NCI-H2029 treated with DMSO at 0.1 percent for 48 hours (cell line): Measurements from ENCODE around the gene DENND2A.
A peak's percentile ranks its signal among the peaks of the same experiment; 100 is the strongest.
"Not testable (repeated sequence)": the region's sequence is repeated elsewhere in the genome, so short reads cannot be mapped to it uniquely, and the experiment has no call there.

ENCODE experiments used
- DNase-seq: peaks from one replicate; lab custom pipeline; 2025; lab: John Stamatoyannopoulos, UW

Gene DENND2A

DNA sequence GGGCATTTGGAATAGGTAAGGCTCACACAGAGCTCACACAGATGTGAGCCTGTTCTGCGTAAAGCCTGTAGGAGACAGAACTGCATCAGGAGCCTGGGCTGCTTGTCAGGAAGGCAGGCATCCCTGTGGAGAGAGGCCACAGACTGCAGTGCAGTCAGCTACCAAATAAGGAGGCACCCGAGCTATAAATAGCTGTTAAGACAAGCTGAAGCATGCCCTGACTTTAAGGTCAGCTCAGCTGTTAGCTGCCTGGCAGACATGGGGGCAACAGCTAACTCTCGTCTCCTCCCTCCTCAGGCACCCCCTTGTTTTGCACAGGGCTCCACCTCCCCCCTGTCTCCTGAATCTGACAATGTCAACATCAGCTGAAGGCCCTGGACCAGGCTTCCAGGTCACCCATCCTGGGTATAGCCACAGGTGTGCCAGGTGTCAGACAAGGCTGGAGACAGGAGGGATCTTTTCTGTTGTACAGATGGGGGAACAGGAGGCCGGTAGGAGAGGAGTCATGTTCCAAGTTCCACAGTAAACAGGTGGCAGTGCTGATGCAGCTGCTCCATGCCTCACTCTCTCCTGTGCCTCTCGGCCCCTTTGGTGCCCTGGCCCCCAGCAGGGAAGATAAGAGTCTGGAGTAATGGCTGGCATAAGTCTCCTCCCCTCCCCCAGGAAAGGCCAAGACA is 133.7 kb downstream of the DENND2A start:
- no peak for DNase-seq

DNA sequence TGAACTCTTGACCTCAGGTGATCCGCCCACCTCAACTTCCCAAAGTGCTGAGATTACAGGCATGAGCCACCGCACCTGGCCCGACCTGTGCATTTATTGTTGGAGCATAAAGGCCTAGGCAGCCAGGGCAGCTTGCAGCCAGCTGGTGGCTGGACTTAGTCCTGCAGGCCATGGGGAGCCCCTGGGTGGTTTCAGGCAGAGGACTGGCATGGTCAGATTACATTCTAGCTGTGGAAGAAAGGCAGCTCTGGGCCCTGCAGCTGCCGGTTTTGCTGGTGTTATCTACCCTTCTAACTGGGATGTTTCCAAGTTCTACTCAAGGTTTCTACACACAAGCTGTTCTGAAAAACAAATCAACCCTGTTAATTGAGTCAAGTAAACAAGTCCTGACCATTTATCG is 138.6 kb downstream of the DENND2A start:
- no peak for DNase-seq

DNA sequence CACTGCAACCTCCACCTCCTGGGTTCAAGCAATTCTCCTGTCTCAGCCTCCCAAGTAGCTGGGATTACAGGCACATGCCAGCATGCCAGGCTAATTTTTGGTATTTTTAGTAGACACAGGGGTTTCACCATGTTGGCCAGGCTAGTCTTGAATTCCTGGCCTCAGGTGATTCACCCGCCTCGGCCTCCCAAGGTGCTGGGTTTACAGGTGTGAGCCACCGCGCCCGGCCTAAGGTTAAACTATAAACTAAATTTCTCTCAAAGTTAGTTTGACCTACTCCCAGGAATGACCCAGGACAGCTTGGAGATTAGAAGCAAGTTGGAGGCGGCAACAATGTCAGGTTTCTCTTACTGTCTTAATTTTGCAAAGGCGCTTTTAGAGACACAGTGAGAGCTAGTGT is 142.8 kb downstream of the DENND2A start:
- DNase-seq = not testable (repeated sequence)

DNA sequence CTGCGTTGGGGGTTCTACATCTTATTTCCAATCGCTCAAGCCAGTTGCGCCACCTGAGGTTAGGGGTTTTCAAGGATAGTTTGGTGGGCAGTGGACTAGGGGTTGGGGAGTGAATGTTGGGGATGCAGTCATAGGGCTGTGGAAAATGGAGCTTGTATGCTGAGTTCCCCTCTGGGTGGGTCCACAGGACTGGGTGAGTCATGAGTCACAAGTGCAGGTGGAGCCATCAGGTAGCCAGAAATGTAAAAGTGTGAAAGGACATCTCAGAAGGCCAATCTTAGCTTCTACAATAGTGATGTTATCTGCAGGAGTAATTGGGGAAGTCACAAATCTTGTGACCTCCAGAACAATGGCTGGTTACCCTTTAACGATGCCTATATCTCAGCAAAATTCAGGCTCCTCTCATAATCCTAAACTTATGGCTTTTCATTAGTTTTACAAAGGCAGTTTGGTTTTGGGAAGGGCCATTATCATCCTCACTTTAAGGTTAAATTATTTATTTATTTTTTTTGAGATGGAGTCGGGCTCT is 143.3 kb downstream of the DENND2A start:
- no peak for DNase-seq

DNA sequence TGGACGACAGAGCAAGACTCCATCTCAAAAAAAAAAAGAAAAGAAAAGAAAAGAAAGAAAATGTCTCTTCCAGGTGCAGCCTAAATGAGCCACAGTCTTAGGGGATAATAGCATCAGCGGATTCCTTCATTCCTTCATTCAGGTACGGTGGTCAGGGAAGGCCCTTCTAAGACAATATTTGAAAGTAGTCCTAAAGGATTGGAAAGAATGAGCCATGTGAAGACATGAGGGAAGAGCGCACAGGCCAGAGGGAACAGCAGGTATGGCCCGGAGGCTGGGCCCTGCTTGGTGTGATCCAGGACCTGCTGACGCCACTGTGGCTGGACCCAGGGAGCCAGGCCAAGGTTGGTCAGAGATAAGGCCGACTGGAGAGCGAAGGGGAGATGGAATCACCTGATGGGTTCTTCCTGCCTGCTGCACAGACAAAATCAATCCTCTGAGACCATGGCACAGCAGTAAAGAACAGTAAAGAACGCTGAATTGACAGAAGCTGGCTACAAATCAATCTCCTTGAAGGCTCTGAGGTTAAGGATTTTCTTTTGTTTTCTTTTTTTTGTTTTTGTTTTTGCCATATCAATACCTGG is 145.0 kb downstream of the DENND2A start:
- no peak for DNase-seq

DNA sequence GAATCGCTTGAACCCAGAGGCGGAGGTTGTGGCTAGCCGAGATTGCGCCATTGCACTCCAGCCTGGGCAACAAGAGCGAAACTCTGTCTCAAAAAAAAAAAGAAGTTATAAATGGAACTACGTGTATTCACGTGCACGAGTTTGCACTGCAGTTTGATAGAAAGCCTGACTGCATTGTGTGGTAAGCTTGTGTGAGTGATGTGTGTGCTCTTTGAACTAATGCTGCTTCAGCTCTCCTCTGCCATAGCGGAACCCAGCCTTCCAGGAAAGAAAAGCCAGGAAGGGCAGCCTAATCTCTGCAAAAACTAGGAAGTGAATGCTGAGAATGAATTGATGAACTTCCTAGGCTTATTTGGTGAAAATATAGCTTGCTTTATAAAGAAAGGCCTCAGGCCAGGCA is 145.7 kb downstream of the DENND2A start:
- DNase-seq = no peak

DNA sequence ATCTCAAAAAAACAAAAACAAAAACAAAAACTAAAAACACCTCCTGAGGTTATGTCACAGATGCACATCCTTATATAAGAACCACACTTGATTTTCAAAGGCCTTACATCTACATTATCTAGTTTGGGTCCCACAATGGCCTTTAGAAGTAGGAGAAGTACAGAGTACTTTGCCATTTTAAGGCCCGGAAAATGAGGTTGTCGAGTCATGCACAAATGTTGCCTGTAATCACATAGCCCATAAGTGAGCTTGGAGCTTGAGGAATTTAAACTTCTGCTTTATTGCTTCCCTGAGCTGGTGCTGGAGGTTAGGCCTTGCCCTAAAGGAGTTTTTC is 151.6 kb downstream of the DENND2A start:
- no peak for DNase-seq

DNA sequence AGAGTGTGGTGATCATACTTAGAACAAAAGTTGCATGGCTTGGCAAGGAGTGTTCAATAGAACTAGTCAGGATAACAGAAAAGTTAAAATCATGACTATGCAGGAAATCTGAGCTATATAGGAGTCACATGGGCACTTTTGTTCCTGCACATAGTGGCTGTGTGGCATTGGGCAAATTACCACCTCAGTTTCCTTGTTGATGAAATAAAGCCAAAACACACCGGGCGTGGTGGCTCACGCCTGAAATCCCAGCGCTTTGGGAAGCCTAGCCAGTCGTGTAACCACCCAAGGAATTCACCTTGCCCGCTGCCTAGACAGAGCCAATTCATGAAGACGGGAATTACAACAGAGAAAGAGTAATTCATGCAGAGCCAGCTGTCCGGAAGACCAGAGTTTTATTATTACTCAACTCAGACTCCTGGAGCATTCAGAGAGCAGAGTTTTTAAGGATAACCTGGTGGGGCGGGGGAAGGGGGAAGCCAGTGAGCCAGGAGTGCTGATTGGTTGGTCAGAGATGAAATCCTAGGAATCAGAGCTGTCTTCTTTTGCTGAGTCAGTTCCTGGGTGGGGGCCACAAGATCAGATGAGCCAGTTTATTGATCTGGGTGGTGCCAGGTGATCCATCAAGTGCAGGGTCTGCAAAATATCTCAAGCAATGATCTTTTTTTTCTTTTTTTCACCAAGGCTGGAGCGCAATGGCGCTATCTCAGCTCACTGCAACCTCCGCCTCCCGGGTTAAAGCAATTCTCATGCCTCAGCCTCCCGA is 154.9 kb downstream of the DENND2A start:
- no peak for DNase-seq

DNA sequence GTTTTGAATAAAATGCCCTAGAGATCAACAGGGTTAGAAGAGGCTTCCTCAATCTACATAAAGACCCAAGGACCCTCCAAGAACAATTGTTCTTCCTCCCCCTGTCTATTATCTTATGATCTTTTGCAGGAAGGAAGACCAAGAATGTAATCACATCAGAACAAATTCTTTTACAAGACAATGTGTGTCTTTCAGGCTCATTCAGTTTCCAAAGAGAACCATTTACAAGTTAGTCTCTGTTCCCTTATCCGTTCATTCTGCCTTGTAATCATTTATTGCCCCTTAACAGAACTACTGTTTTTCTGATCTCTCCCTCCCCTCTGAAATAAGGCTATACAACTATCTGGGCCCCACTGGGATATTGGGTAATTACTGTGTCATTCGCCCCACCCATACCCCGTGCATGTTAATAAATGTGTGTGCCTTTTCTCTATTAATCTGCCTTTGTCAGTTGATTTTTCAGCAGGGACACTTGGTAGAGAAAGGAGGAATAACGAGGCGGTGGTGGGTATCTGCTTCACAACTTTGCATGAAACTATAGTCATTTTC is 155.6 kb downstream of the DENND2A start:
- DNase-seq = no peak

DNA sequence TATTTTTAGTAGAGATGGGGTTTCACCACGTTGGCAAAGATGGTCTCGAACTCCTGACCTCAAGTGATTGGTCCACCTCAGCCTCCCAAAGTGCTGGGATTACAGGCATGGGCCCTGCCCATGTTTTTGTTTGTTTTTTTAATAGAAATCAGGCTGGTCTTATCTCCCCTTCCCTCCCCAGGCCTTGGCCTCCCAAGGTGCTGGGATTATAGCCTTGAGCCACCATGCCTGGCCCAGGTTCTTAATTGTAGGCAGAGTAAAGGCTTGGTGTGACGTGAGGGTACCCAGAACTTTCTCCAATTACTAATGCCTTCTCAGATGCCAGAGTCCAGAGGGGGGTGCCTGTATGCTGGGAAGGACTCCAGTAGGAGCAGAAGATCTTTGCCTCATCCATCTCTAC is 156.1 kb downstream of the DENND2A start:
- no peak for DNase-seq

DNA sequence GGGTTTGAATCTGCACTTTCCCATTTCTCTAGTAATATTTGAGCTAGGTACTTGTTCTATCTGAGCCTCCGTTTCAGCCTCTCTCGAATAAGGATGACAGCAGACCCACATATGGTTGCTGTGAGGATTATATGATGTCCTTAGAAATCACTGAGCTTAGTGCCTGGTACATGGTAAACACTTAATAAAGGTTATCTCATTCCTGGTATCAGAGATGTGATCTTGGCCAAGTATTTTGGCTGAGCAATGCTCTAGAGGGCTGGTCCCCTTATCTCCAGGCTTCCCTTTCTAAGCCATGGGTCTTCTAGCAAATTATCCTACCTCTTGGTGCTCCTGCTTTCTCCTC is 160.9 kb downstream of the DENND2A start:
- DNase-seq = no peak

DNA sequence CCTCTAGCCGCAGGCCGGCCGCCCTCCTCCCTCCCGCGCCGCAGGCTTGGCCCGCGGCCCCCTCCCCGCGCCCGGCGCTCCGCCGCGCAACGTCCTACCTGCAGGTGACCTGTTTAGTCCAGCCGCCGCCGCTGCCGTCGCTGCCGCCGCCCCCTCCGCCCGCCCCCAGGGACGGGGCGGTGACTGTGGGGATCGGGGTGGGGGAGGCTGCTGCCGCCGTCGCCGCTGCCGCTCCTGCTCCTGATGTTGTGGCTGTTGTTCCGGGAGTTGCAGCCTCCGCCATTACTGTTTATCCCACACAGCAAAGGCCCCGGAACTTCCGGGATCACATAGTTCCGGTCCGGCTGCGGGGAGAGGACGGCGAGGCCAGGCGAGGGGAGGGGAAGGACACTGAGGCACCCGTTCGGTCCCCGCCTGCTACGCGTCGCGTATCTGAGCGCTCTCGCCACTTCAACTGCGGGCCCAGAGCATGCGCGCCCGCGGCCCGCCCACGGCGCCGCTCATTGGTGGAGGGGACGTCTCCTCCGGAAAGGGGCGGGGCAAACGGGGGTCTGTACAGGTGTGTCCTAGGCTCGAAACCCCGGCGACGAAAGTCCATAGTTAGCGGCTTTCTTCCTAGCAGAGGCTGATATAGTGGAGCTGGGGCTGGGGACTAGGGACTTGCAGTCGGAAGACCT is 161.4 kb downstream of the DENND2A start, which contains the start of gene MKRN1:
TSS of gene MKRN1 (minus strand) at position 444 of the 677 bp plus-strand sequence. CDS start at position 283, 161 bp downstream.
- peak; percentile 90 for DNase-seq

DNA sequence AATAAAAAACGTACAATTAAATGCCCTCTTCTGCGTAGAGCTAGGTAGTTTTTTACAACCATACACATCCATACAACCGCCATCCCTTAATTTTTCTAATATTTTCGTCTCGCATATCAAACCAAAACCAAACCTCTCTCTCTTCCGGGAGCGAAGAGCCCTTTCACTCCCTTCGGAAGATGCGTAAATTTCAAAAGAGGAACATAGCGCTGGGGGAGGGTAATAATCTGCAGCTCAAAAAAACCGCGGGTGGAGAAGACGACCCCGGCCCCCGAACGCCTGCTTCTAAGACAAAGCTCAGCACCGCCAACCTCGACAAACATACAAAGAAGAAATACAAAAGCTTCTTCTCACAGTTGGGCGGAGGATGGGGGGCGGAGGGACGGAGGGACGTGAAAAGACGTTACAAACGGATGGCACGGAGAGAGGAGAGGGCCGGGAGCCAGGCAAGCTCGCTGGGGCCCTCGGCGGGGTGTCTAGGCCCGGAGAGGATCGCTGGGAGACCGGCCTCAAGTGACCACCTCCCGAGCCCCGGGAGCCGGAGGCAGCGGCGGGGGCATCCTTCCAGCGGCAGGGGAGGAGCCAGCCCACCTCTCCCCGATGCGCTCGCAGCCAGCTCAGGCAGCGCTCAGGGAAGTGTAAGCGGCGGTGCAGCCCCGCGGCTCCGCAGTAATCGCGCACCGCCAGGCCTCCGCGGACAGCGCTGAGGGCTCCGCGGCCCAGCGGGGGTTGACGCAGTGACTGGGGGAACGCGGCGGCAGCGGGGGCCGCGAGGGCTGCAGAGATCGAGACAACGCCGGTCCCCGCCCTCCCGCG is 162.2 kb downstream of the DENND2A start:
- peak; percentile 8 for DNase-seq

DNA sequence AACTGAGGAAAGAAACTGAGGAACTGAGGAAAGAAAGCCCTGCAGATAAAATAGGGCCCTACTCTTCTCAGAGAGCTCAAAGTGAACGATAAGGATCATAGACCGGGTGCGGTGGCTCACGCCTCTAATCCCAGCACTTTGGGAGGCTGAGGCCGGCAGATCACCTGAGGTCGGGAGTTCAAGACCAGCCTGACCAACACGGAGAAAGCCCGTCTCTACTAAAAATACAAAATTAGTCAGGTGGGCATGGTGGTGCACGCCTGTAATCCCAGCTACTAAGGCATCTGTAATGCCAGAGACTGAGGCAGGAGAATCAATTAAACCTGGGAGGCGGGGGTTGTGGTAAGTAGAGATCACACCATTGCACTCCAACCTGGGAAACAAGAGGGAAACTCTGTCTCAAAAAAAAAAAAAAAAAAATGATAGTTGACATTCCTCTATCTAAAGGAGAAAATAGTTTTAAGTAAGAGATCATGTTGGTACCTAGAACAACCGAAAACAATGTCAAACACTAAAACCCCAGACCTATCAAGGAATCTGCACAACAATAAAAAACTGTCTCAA is 163.8 kb downstream of the DENND2A start:
- no peak for DNase-seq

DNA sequence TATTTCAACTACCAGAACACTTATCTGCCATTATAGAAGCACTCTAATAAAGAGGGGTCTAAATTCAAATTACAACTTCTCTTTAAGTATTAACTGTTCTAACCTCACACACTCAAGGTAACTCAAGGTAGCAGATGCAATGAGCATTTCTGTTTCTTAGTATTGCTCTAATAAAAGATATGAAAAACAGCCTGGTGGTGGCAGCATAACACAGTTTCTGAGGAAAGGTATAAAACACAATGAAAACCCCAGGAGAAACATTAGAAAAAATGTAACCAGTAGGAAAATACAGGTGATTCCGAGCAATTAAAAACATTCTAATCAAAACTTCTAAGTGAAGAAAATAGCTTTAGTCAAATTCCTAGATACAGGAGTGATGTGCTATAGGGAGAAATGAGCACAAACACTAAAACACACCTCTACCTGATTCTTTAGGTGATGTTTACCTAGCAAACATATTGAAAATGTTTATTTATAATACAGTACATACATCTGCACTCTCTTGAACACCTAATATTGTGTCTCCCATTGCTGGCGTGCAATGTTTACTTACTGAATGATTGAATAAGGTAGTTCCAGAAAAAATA is 164.8 kb downstream of the DENND2A start:
- DNase-seq = peak; percentile 39
